HG02678 (cell line): ENCODE data around the gene HCLS1.
"Not testable (repeated sequence)": the region's sequence is repeated elsewhere in the genome, so short reads cannot be mapped to it uniquely, and the experiment has no call there.

ENCODE experiments used
- ATAC-seq: cut with Tn5 transposase; IDR thresholded peaks from one replicate; pipeline ENCODE4 v1.9.1; 2021; ENCODE audit warnings: mild to moderate bottlenecking, moderate library complexity; ENCODE audit not compliant: unreplicated experiment

HCLS1 gene

DNA sequence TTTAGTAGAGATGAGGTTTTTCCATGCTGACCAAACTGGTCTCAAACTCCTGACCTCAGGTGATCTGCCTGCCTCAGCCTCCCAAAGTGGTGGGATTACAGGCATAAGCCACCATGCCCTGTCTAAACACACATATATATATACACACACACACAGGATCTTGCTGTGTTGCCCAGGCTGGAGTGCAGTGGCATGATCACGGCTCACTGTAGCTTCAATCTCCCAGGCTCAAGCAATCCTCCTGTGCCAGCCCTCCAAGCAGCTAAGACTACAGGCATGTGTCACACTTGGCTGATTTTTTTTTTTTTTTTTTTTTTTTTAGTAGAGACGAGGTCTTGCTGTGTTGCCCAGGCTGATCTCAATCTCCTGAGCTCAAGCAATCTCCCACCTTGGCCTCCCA is 60.8 kb downstream of the HCLS1 start:
- ATAC-seq = not testable (repeated sequence)

DNA sequence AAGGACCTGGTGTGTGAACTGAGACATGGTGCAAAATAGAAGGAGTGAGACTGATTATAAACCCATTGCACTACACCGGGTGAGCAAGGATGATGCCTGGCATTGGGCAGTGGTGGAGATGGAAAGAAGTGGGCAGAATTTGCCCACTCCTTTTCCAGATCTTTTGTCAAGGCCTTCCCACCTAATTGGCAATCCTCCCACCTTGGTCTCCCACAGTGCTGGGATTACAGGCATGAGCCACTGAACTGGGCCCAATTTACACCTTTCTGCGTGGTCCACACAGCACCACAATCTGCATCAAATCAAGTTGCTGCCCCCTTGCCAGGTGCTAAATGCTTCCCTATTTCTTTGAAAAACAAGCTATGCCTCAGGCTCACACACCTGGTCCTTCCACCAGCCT is 62.1 kb downstream of the HCLS1 start:
- no peak for ATAC-seq

DNA sequence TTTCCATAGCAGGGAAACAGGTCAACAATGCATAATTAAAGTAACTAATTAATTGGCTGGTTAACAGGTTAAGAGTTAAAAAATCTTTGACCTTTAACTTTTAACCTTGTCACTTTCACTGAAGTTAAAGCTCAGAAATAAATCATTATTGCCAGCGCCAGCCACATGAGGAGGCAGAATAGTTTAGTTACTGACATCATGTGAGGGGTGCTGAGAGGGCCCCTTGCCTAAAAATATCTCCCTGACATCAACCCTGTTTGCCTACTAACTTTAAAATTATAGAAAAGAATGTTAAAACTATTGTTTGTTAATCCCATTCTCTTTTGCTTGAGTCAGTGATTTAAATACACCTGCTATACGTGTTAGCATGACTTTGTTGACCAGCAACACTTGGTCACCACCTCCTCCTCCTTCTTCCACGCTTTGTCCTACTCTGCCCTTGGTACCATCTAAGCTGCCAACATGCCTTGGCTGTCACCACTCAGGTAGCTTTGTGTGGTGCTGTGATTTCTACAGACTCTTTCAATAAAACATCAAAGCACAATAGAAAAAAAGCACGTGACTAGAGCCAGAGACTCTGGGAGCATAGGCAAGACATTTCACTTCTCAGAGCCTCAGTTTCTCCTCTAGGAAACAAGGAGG is 64.8 kb downstream of the HCLS1 start:
- ATAC-seq = no peak

- ATAC-seq = no peak
Measured at GRCh38 chr3:121594850-121595249, 65.9 kb downstream of the HCLS1 start.

DNA sequence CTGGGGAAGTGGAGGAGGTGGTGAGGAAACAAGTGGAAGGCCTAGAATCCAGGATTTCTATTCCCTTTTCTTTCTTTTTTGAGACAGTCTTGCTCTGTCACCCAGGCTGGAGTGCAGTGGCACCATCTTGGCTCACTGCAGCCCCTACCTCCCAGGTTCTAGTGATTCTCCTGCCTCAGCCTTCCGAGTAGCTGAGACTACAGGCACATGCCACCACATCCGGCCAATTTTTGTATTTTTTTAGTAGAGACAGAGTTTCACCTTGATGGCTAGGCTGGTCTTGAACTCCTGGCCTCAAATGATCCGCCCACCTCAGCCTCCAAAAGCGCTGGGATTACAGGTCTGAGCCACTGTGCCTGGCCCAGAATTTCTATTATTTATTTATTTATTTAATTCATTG is 66.9 kb downstream of the HCLS1 start:
- not testable (repeated sequence) for ATAC-seq

- ATAC-seq = peak; percentile 86
Measured at GRCh38 chr3:121592856-121593702, 67.6 kb downstream of the HCLS1 start, which contains the start of gene FBXO40. Gene FBXO40 (plus strand): TSS chr3:121593379. CDS start chr3:121620576, 27,197 bp downstream.

GRCh38 chr3:121584418-121584817 is 76.3 kb downstream of the HCLS1 start:
- no peak for ATAC-seq

DNA sequence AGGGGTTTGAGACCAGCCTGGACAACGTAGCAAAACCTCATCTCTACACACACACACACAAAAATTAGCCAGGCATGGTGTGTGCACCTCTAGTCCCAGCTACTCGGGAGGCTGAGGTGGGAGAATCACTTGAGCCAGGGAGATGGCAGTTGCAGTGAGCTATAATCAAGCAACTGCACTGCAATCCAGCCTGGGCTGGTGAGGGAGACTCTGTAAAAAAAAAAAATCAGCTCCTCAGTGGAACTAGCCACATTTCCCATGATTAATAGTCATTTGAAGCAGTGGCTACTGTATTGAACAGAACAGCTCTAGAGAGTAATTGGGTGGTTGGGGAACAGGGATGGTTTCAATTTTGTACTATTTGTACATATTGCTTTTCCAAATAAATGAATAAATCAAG is 79.0 kb downstream of the HCLS1 start:
- no peak for ATAC-seq
